Endothelial cell of umbilical vein (primary cell): ENCODE measurements around the gene NEXMIF. TPM values are rescaled to one million over a fixed set of nuclear protein-coding genes. Genes with fewer than 3 reads are reported as not detected.

Experiments
- BruUV-seq: library from RNA; stranded (reverse); fragments of 400-500 nt; replicated peaks from 2 replicates; lab custom pipeline; 2021; lab: Mats Ljungman, UMichigan
- CTCF ChIA-PET: fragments of 300-600, 350-600 bp; sonication (Branson Sonifier 250); formaldehyde crosslinking; loops from one replicate; lab custom pipeline; 2021; ENCODE audit warnings: antibody characterized with exemption, inconsistent platforms; lab: Charles Lee
- POLR2A ChIA-PET: fragments of 300-600, 350-600 bp; sonication (Branson Sonifier 250); formaldehyde crosslinking; loops from one replicate; lab custom pipeline; 2021; ENCODE audit warnings: antibody characterized with exemption, inconsistent platforms; lab: Charles Lee
- DNase-seq: peaks from one replicate; pipeline ENCODE4 v3.0.0-alpha.2; 2011; ENCODE audit warnings: low read depth, low spot score
- FAIRE-seq: peaks from 2 replicates; lab custom pipeline; 2011; peaks lifted over from hg19 to GRCh38; lab: Jason Lieb, UNC
- H2AFZ ChIP-seq: 2 replicates; pipeline ENCODE4 v1.6.0; 2012; ENCODE audit warnings: low read depth, low read length, control low read depth, inconsistent platforms
- H3K27ac ChIP-seq: 2 replicates; pipeline ENCODE4 v1.5.1; 2011; ENCODE audit warnings: low read depth, mild to moderate bottlenecking, control low read depth, low read length, moderate library complexity; ENCODE audit not compliant: insufficient read depth
- H3K27me3 ChIP-seq, 2 experiments: 2 replicates each; pipeline versions ENCODE4 v1.6.0 to v1.6.1; 2011; ENCODE audit warnings: low read length in 2 of 2, mixed read lengths in 1 of 2; ENCODE audit not compliant: control insufficient read depth in 2 of 2, insufficient read depth in 2 of 2
- H3K36me3 ChIP-seq, 2 experiments: 2 replicates in 1 of 2; 3 replicates in 1 of 2; pipeline ENCODE4 v1.5.1; 2011; ENCODE audit warnings: low read length in 2 of 2, mild to moderate bottlenecking in 1 of 2, moderate library complexity in 1 of 2; ENCODE audit not compliant: control insufficient read depth in 2 of 2, insufficient read depth in 2 of 2; ENCODE audit errors: extremely low read depth in 1 of 2
- H3K4me1 ChIP-seq: 3 replicates; pipeline ENCODE4 v1.5.1; 2011; ENCODE audit warnings: mild to moderate bottlenecking, low read length; ENCODE audit not compliant: control insufficient read depth, insufficient read depth; ENCODE audit errors: extremely low read depth
- H3K4me2 ChIP-seq: 2 replicates; pipeline ENCODE4 v1.6.1; 2011; ENCODE audit warnings: low read length, control low read depth, mixed read lengths; ENCODE audit not compliant: insufficient read depth
- H3K4me3 ChIP-seq, 3 experiments: fragments of 200-600 bp in 1 of 3; sonication (generic), shearing (Covaris generic) in 1 of 3; replicated peaks in 1 of 3; 2 replicates each; pipeline ENCODE4 v1.5.1; 2011 to 2016; ENCODE audit warnings: control low read depth in 3 of 3, low read length in 3 of 3, mild to moderate bottlenecking in 2 of 3, inconsistent platforms in 1 of 3, low read depth in 1 of 3, moderate library complexity in 1 of 3; ENCODE audit not compliant: insufficient read depth in 1 of 3
- H3K79me2 ChIP-seq: 2 replicates; pipeline ENCODE4 v1.6.0; 2012; ENCODE audit warnings: low read length, inconsistent platforms; ENCODE audit not compliant: control insufficient read depth, insufficient read depth
- H3K9ac ChIP-seq: replicated peaks from 2 replicates; pipeline ENCODE3; 2011; ENCODE audit warnings: low read length, control low read depth; ENCODE audit not compliant: insufficient read depth; ENCODE audit errors: extremely low read depth
- H3K9me1 ChIP-seq: replicated peaks from 3 replicates; pipeline ENCODE4 v1.6.0; 2011; ENCODE audit warnings: mild to moderate bottlenecking, low read length; ENCODE audit not compliant: control insufficient read depth, insufficient read depth; ENCODE audit errors: extremely low read depth
- H3K9me3 ChIP-seq: replicated peaks from 2 replicates; pipeline ENCODE4 v1.5.1; 2012; ENCODE audit warnings: low read length, inconsistent platforms; ENCODE audit not compliant: control insufficient read depth, insufficient read depth
- H4K20me1 ChIP-seq: replicated peaks from 2 replicates; pipeline ENCODE3; 2011; ENCODE audit warnings: mild to moderate bottlenecking, low read length; ENCODE audit not compliant: control insufficient read depth, insufficient read depth; ENCODE audit errors: extremely low read depth
- EZH2 ChIP-seq: IDR thresholded peaks from 2 replicates; pipeline ENCODE4 v1.6.1; 2012; ENCODE audit warnings: borderline replicate concordance, low read depth, mild to moderate bottlenecking, moderate library complexity, low read length, inconsistent platforms; ENCODE audit not compliant: severe bottlenecking
- FOS ChIP-seq: IDR thresholded peaks from 2 replicates; pipeline ENCODE4 v1.6.1; 2011; ENCODE audit warnings: mild to moderate bottlenecking, low read length, moderate library complexity, borderline replicate concordance; ENCODE audit not compliant: insufficient read depth
- GATA2 ChIP-seq: IDR thresholded peaks from 2 replicates; pipeline ENCODE4 v1.7.0; 2011; ENCODE audit warnings: low read depth, mild to moderate bottlenecking, moderate library complexity, mixed read lengths, low read length; ENCODE audit not compliant: insufficient read length, insufficient read depth
- JUN ChIP-seq: IDR thresholded peaks from 2 replicates; pipeline ENCODE4 v1.6.1; 2011; ENCODE audit warnings: borderline replicate concordance, low read depth; ENCODE audit not compliant: insufficient read length, insufficient read depth
- MYC ChIP-seq: IDR thresholded peaks from one replicate; pipeline ENCODE4 v1.6.1; 2011; ENCODE audit warnings: mild to moderate bottlenecking, low read depth, low read length
- POLR2A ChIP-seq: IDR thresholded peaks from 2 replicates; pipeline ENCODE4 v1.6.1; 2012; ENCODE audit warnings: low read depth, mild to moderate bottlenecking, control low read depth, low read length
- POLR2AphosphoS5 ChIP-seq: IDR thresholded peaks from 2 replicates; pipeline ENCODE4 v1.6.1; 2012; ENCODE audit warnings: low read depth, mild to moderate bottlenecking, control low read depth, low read length, moderate library complexity; ENCODE audit not compliant: insufficient read depth
- dilution Hi-C: fragments of 300-500 bp; cut with MboI; formaldehyde crosslinking; loops from one replicate; pipeline ENCODE4 v1.15.0; 2019; ENCODE audit warnings: low sequenced_read_pairs; ENCODE audit not compliant: extremely low pct_ligation_motif_present
- intact Hi-C: fragments of 100-400 bp; cut with micrococcal nuclease; formaldehyde crosslinking; loops from one replicate; pipeline ENCODE4 v1.10.0; 2022
- polyA plus RNA-seq, 4 experiments: library from polyadenylated mRNA; depleted of rRNA in 3 of 4; stranded (reverse) in 3 of 4; unstranded in 1 of 4; fragments of >200 nt; gene quantifications; 2 replicates each; pipeline versions ENCODE4 v1.2.1 to v1.2.3, GENCODE V29; 2011 to 2012; ENCODE audit warnings: missing spikeins in 1 of 4
- total RNA-seq: library from RNA; stranded (reverse); gene quantifications from 2 replicates; pipeline ENCODE4 v1.2.3, GENCODE V29; 2021
- TF ChIP-seq, protein P1 (sequence below), 2 donors: IDR thresholded peaks; 1 replicate in 1 of 2; 2 replicates in 1 of 2; pipeline ENCODE4 v1.5.1; 2011; ENCODE audit warnings: low read length in 2 of 2, mild to moderate bottlenecking in 2 of 2, moderate library complexity in 2 of 2, control low read depth in 1 of 2, inconsistent platforms in 1 of 2, low read depth in 1 of 2; ENCODE audit not compliant: insufficient read depth in 1 of 2; ENCODE audit errors: extremely low read depth in 1 of 2
- TF ChIP-seq, protein P2 (sequence below): IDR thresholded peaks from 2 replicates; pipeline ENCODE4 v1.6.1; 2011; ENCODE audit not compliant: insufficient read depth, insufficient read length

The NEXMIF gene
- total and polyA plus RNA-seq, 2 donors (not counting 3 experiments of a cell fraction or from before 2014, with no cell fraction given): not detected

DNA sequence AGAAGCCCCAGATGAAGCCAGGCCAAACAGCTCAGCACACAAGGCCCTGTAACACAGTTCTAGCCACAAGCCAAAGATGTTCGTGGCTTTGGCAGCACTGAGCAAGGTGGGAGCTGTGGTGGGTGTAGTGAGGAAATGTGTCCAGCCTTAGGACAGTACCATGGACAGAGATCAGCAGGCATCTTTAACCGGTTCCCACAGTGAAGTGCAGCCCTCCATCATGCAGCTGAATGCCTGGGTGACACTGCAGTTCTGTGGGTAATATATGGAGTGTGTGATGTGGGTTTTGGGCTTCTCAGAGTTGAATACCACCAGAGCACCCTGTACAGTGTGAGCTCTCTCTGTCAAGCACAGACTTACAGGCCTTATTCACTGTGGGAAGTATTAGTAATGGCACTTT is 6.0 kb upstream of the NEXMIF start:
- BruUV-seq: no TSS peak
- CTCF ChIA-PET: no interaction called here
- H3K9me3 ChIP-seq: no peaks in the 10 kb centered on the region
- no peak overlapping the region for H3K27ac ChIP-seq
- H2AFZ ChIP-seq: no peak overlapping the region
- no peaks in the 10 kb centered on the region for H3K79me2 ChIP-seq
- H3K36me3 ChIP-seq: no peaks in the 10 kb centered on the region
- TF ChIP-seq EZH2 (no peak), POLR2A (no peak), GATA2 (no peak), POLR2AphosphoS5 (no peak), FOS (no peak), JUN (no peak), MYC (no peak)
- TF ChIP-seq, protein P1, sequence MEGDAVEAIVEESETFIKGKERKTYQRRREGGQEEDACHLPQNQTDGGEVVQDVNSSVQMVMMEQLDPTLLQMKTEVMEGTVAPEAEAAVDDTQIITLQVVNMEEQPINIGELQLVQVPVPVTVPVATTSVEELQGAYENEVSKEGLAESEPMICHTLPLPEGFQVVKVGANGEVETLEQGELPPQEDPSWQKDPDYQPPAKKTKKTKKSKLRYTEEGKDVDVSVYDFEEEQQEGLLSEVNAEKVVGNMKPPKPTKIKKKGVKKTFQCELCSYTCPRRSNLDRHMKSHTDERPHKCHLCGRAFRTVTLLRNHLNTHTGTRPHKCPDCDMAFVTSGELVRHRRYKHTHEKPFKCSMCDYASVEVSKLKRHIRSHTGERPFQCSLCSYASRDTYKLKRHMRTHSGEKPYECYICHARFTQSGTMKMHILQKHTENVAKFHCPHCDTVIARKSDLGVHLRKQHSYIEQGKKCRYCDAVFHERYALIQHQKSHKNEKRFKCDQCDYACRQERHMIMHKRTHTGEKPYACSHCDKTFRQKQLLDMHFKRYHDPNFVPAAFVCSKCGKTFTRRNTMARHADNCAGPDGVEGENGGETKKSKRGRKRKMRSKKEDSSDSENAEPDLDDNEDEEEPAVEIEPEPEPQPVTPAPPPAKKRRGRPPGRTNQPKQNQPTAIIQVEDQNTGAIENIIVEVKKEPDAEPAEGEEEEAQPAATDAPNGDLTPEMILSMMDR (IDR thresholded peaks at IDR 0.05; ENCODE audit: extremely low read depth in 1 of 2, insufficient read depth in 1 of 2, low read depth in 1 of 2, low read length in 2 of 2): no peak
- TF ChIP-seq, protein P2, sequence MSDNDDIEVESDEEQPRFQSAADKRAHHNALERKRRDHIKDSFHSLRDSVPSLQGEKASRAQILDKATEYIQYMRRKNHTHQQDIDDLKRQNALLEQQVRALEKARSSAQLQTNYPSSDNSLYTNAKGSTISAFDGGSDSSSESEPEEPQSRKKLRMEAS: no peak
- intact Hi-C loops (no loop called here), dilution Hi-C loops (no loop called here)
- H3K4me2 ChIP-seq: no peak overlapping the region
- DNase-seq (no peak), FAIRE-seq (no peak)
- H3K9me1 ChIP-seq: no peaks in the 10 kb centered on the region
- H3K27me3 ChIP-seq: peaks cover 0 to 1% of the 10 kb centered on the region in 2 experiments
- H3K4me1 ChIP-seq: no peaks in the 10 kb centered on the region
- POLR2A ChIA-PET: no interaction called here
- no peak overlapping the region for H3K9ac ChIP-seq
- no peak overlapping the region for H3K4me3 ChIP-seq
- H4K20me1 ChIP-seq: no peaks in the 10 kb centered on the region
